LHCN-M2 (cell line): Measurements from ENCODE around the gene CYTIP. TPM values are rescaled to one million over a fixed set of nuclear protein-coding genes. Genes with fewer than 3 reads are reported as not detected.
"Not testable (repeated sequence)": the region's sequence is repeated elsewhere in the genome, so short reads cannot be mapped to it uniquely, and the experiment has no call there.

Experiments used
- DNase-seq: peaks from one replicate; pipeline ENCODE4 v3.0.0-alpha.2; 2012; ENCODE audit warnings: low read depth
- total RNA-seq: library from RNA; depleted of rRNA; stranded (reverse); fragments of >200 nt; gene quantifications from 2 replicates; pipeline ENCODE4 v1.2.3, GENCODE V29; 2014; rRNA removed

The CYTIP gene
- total RNA-seq, 1 experiment from 2014 or later = 0.92 TPM

- DNase-seq = peak; percentile 4
Observed at GRCh38 chr2:157375384-157375783, 68.5 kb downstream of the CYTIP start.

DNA sequence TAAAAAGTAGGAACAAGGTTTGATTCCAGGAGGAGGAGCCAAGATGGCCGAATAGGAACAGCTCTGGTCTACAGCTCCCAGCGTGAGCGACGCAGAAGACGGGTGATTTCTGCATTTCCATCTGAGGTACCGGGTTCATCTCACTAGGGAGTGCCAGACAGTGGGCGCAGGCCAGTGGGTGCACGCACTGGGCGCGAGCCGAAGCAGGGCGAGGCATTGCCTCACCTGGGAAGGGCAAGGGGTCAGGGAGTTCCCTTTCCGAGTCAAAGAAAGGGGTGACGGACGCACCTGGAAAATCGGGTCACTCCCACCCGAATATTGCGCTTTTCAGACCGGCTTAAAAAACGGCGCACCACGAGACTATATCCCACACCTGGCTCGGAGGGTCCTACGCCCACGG lies 75.4 kb downstream of the CYTIP start:
- DNase-seq = not testable (repeated sequence)

DNA sequence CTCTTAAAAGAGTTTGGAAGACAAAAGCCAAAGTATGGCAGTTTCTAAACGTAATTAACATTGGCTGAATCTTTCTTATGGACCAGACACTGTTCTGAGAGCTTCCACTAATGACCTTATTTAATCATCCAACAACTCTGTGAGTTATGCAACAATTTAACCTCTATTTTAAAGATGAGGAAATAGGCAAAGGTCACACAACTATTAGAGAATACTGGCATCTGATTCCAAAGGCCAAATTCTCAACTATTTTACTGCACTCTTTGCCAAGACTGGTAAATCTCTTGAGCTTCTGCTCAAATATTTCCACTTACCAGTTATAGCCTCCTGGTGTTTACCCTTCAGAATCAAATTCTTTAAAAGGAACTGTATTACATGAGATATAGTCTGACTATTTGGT lies 76.2 kb downstream of the CYTIP start:
- no peak for DNase-seq

Other genes with a start within 250 kb of the CYTIP start
- gene GALNT5, start 186.4 kb downstream of the CYTIP start, total RNA-seq = 70.6 and 71.7 TPM in 2 replicates
- gene ERMN, start 118.3 kb downstream of the CYTIP start, total RNA-seq = 0.06 TPM in 1 of 2 replicates, not detected in the other
- gene ACVR1C, start 184.8 kb upstream of the CYTIP start, total RNA-seq = 0.80 and 0.83 TPM in 2 replicates